Aorta (tissue), 5 donors: ENCODE data around the gene WBP2NL. TPM values are rescaled to one million over a fixed set of nuclear protein-coding genes. Genes with fewer than 3 reads are reported as not detected.

ENCODE experiments used
- ATAC-seq: fragments of 200-7000 bp; cut with Tn5 transposase; one replicate; pipeline ENCODE4 v1.9.1; 2022; ENCODE audit warnings: moderate library complexity; ENCODE audit not compliant: low FRiP score
- DNase-seq, 2 donors: peaks; one replicate each; pipeline ENCODE4 v3.0.0-alpha.2; 2020
- H3K27ac ChIP-seq, 2 donors: one replicate each; pipeline ENCODE4 v1.5.1; 2013; ENCODE audit warnings: low read length in 2 of 2, mild to moderate bottlenecking in 2 of 2, moderate library complexity in 2 of 2, control low read depth in 1 of 2, inconsistent platforms in 1 of 2, low read depth in 1 of 2
- H3K27me3 ChIP-seq, 2 donors: one replicate each; pipeline ENCODE4 v1.6.1; 2013; ENCODE audit warnings: control low read depth in 1 of 2, low read length in 1 of 2, mild to moderate bottlenecking in 1 of 2, moderate library complexity in 1 of 2; ENCODE audit not compliant: insufficient read depth in 2 of 2, control insufficient read depth in 1 of 2
- H3K36me3 ChIP-seq, 2 donors: one replicate each; pipeline ENCODE4 v1.6.1; 2013; ENCODE audit warnings: control low read depth in 1 of 2, low read length in 1 of 2, mild to moderate bottlenecking in 1 of 2; ENCODE audit not compliant: insufficient read depth in 2 of 2, control insufficient read depth in 1 of 2
- H3K4me1 ChIP-seq, 2 donors: one replicate each; pipeline ENCODE4 v1.6.1; 2013; ENCODE audit warnings: low read length in 2 of 2, control low read depth in 1 of 2, mild to moderate bottlenecking in 1 of 2, moderate library complexity in 1 of 2; ENCODE audit not compliant: insufficient read depth in 2 of 2, control insufficient read depth in 1 of 2
- H3K4me3 ChIP-seq, 2 donors: one replicate each; pipeline ENCODE4 v1.5.1; 2013; ENCODE audit warnings: low read length in 2 of 2, control low read depth in 1 of 2, mild to moderate bottlenecking in 1 of 2
- H3K9me3 ChIP-seq: one replicate; pipeline ENCODE4 v1.6.1; 2013; ENCODE audit warnings: mild to moderate bottlenecking, low read length; ENCODE audit not compliant: control insufficient read depth
- WGBS, 2 donors: extraction: QIAGEN DNeasy Blood & Tissue Kit; methylation state at CpG; one replicate each; pipeline ENCODE4 v1.1.7; 2013; 5-methylcytosine and 5-hydroxymethylcytosine counted together
- intact Hi-C, 2 donors: fragments of 100-400 bp; cut with DNase I; formaldehyde crosslinking; loops; one replicate each; pipeline versions ENCODE4 v1.14.2 to v1.15.0; 2022
- polyA plus RNA-seq, 2 donors: library from polyadenylated mRNA; stranded (reverse); fragments of 200-250 nt; gene quantifications; one replicate each; pipeline ENCODE4 v1.2.3, GENCODE V29; 2013
- total RNA-seq, 2 donors: library from RNA; stranded (reverse); fragmentation: NEBNext Ultra II Directional; extraction: Animal tissue kit (Norgen Biotek cat#: 25700); gene quantifications; one replicate each; pipeline ENCODE4 v1.2.1, GENCODE V29; 2021
- donor health status: healthy with polysubstance abuse.
- donor health status: Bipolar disorder and iron deficiency.
- donor health status: DM: no; HTN: no; CAD: no.
- donor health status: DM: no; HTN: no; CAD: no.
- donor health status: DM: yes; HTN: yes; CAD: no.

Gene WBP2NL
- total and polyA plus RNA-seq, 4 donors = 0.36 to 2.9 (median 0.81) TPM; not detected in 1

- H3K9me3 ChIP-seq = peaks cover 2% of the 10 kb centered on the region
- H3K27ac ChIP-seq = no peak overlapping the region
- ATAC-seq (no peak), DNase-seq (no peak)
- no peaks in the 10 kb centered on the region for H3K4me1 ChIP-seq
- intact Hi-C loops = no loop called here
- 73 to 88% methylated on average over 4 of the region's 4 CpGs for WGBS, 2 donors
- peaks cover 0 to 1% of the 10 kb centered on the region in 2 donors for H3K27me3 ChIP-seq
- no peak overlapping the region for H3K4me3 ChIP-seq
- H3K36me3 ChIP-seq = no peaks in the 10 kb centered on the region
Measured at GRCh38 chr22:42013385-42013784, 14.8 kb downstream of the WBP2NL start.

DNA sequence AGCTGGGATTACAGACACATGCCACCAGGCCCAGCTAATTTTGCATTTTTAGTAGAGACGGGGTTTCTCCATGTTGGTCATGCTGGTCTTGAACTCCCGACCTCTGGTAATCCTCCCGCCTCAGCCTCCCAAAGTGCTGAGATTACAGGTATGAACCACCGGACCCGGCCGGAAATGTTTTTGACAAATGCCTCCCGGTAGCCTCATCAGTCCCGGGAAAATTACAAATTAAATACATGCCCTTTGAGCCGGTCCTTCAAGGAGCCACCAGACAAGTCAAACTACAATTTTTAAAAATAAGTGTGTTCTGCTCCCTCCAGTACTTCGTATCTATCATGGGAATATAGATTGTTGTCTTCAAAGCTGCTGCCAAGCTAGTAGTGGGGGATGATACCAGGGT is 17.5 kb downstream of the WBP2NL start:
- no peaks in the 10 kb centered on the region for H3K36me3 ChIP-seq
- H3K4me1 ChIP-seq = no peaks in the 10 kb centered on the region
- H3K27ac ChIP-seq = no peak overlapping the region
- DNase-seq (no peak), ATAC-seq (no peak)
- intact Hi-C loops = no loop called here
- WGBS, 2 donors = 60 to 69% methylated on average over 10 of the region's 10 CpGs
- no peak overlapping the region for H3K4me3 ChIP-seq
- peaks cover 2% of the 10 kb centered on the region for H3K9me3 ChIP-seq
- peaks cover 0 to 1% of the 10 kb centered on the region in 2 donors for H3K27me3 ChIP-seq

DNA sequence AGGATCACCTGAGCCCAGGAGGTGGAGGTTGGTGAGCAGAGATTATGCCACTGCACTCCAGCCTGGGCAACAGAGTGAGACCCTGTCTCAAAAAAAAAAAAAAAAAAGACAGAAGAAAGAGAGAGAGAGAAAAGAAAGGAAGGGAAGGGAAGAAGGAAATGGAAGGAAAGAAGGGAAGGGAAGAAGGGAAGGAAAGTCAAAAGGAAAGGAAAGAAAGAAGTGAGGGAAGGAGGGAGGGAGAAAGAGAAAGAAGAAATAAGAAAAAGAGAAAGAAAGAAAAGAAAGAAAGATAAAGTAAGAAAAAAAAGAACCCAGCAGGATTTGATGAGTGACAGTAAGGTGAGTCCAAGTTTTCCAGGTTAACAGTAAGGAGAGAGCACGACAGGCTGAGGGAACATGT is 19.6 kb downstream of the WBP2NL start:
- intact Hi-C loops = no loop called here
- DNase-seq (no peak), ATAC-seq (no peak)
- WGBS, 2 donors = 35 to 39% methylated on average over 1 of the region's 1 CpG
- Histone ChIP-seq H3K27me3 (peaks cover 0 to 1% of the 10 kb centered on the region in 2 donors), H3K4me1 (no peaks in the 10 kb centered on the region), H3K36me3 (no peaks in the 10 kb centered on the region), H3K9me3 (peaks cover 2% of the 10 kb centered on the region), H3K27ac (no peak overlapping the region), H3K4me3 (no peak overlapping the region)

- DNase-seq (no peak), ATAC-seq (no peak)
- Histone ChIP-seq H3K9me3 (no peaks in the 10 kb centered on the region), H3K36me3 (no peaks in the 10 kb centered on the region), H3K27me3 (no peaks in the 10 kb centered on the region), H3K4me1 (peaks cover 0 to 3% of the 10 kb centered on the region in 2 donors), H3K27ac (no peak overlapping the region), H3K4me3 (no peak overlapping the region)
- intact Hi-C loops = no loop called here
- WGBS, 2 donors = 83 to 85% methylated on average over 2 of the region's 2 CpGs
Measured at GRCh38 chr22:42021571-42021970, 23.0 kb downstream of the WBP2NL start.

DNA sequence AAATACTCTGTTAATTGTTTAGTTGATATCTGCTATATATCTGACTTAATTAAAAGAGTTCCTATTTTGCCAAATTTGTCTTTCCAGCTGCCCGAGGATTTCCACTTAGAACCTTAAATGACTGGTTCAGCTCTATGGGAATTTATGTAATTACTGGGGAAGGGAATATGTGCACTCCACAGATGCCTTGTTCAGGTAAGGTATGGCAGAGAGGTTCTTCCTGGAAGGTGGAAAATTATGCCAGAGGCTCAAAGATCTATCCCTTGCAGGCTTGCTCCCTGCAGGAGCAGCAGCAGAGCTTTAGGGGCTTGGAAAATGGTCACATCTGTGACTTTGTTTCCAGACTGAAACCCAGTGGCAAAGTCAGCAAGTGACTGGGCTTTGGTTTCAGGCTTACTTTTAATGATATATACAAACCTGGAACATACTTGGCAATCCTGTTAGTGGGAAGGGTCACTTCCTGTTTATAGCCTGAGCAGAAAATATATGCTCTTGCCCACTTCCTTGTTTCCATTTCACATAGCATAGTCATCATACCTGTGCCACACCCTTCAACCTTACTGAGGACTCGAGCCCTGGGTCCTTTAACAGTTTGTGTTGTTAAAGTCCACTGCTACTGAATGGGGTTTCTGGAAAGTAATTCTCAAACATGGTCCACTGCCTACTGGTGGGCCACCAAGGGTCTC is 23.7 kb downstream of the WBP2NL start:
- Histone ChIP-seq H3K4me1 (peaks cover 0 to 3% of the 10 kb centered on the region in 2 donors), H3K27ac (no peak overlapping the region), H3K4me3 (no peak overlapping the region), H3K36me3 (no peaks in the 10 kb centered on the region), H3K9me3 (no peaks in the 10 kb centered on the region), H3K27me3 (no peaks in the 10 kb centered on the region)
- WGBS, 2 donors = 82 to 84% methylated on average over 2 of the region's 2 CpGs
- intact Hi-C loops = no loop called here
- DNase-seq (no peak), ATAC-seq (no peak)

GRCh38 chr22:42025421-42025820 is 26.8 kb downstream of the WBP2NL start:
- WGBS, 2 donors = 26 to 37% methylated on average over 1 of the region's 1 CpG
- ATAC-seq = no peak
- H3K36me3 ChIP-seq = no peaks in the 10 kb centered on the region

DNA sequence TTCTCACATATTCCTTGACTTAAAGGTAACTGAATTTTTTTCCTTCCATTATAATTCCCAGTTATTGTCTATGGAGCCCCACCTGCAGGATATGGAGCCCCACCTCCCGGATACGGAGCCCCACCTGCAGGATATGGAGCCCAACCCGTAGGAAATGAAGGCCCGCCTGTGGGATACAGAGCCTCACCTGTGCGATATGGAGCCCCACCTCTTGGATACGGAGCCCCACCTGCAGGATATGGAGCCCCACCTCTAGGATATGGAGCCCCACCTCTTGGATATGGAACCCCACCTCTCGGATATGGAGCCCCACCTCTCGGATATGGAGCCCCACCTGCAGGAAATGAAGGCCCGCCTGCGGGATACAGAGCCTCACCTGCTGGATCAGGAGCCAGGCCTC is 28.1 kb downstream of the WBP2NL start:
- Histone ChIP-seq H3K4me1 (peaks cover 0 to 3% of the 10 kb centered on the region in 2 donors), H3K4me3 (no peak overlapping the region), H3K27me3 (no peaks in the 10 kb centered on the region), H3K9me3 (no peaks in the 10 kb centered on the region), H3K36me3 (no peaks in the 10 kb centered on the region), H3K27ac (no peak overlapping the region)
- ATAC-seq (no peak), DNase-seq (no peak)
- WGBS, 2 donors = 91 to 92% methylated on average over 10 of the region's 10 CpGs
- intact Hi-C loops = no loop called here

More at GRCh38 chr22:42025421-42025820, 26.8 kb downstream of the WBP2NL start:
- Histone ChIP-seq H3K27ac (no peak overlapping the region), H3K27me3 (no peaks in the 10 kb centered on the region), H3K9me3 (no peaks in the 10 kb centered on the region), H3K4me1 (peaks cover 0 to 3% of the 10 kb centered on the region in 2 donors), H3K4me3 (no peak overlapping the region)
- intact Hi-C loops = no loop called here
- no peak for DNase-seq

DNA sequence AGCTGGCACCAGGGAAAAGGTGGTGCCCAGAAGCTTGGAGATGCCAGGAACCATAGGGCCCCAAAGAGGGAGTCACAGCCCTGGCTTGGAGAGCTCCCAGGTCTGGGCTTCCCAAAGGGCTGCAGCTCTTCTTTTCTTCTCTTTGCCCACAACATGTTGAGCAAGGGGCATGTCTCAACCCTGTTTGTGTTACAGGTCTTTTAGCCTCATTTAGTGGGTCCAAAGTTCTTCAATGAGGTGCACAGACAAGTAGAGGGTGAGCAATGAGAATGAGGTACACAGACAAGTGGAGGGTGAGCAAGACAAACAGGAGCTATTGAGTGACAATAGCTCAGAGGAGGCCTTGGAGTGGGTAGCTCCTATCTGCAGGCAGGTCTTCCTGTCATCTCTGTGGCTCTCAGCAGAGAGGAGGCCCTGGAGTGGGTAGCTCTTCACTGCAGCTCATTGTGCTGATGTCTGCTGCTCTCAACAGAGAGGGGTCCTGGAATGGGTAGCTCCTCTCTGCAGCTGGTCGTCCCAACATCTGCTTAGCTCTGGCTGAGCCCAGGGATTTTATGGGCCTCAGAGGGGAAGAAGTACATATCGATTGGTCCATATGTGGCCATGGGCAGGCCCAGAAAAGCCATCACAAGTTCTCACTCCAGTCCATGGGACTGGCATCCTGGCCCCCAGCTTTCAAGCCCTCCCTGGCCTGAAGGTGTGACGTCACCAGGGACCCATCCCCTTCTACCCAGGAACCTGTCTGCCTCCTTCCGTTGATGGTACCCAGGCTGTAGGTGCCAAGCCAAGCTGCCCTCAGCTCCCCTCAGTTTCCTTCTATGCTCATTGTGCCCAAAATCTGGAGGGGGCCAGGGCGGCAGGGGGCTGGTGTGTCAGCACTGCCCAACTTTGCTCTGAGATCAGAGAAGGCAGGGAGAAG is 34.9 kb downstream of the WBP2NL start:
- H3K27me3 ChIP-seq = no peaks in the 10 kb centered on the region
- 93 to 95% methylated on average over 5 of the region's 5 CpGs for WGBS, 2 donors
- no peaks in the 10 kb centered on the region for H3K36me3 ChIP-seq
- H3K4me3 ChIP-seq = no peak overlapping the region
- DNase-seq (no peak), ATAC-seq (no peak)
- intact Hi-C loops = no loop called here
- H3K9me3 ChIP-seq = no peaks in the 10 kb centered on the region
- no peak overlapping the region for H3K27ac ChIP-seq
- no peaks in the 10 kb centered on the region for H3K4me1 ChIP-seq
